Activated T-helper 1 cell treated with anti-CD3 and anti-CD28 coated beads, Interleukin-12 subunit alpha, Interleukin-12 subunit beta, Interleukin-2, Interleukin-4 antibody, amounts not matched to agents 30 ng/mL and 10 ng/mL and 1 ng/mL, durations not matched to agents 14 hours and 24 hours and 36 hours (primary cell): Measurements from ENCODE around the gene CLSTN2. TPM values are rescaled to one million over a fixed set of nuclear protein-coding genes. Genes with fewer than 3 reads are reported as not detected.

Experiments
- DNase-seq: peaks from one replicate; pipeline ENCODE4 v3.0.0; 2021; ENCODE audit warnings: low spot score
- H3K27ac Mint-ChIP-seq: one replicate; pipeline ENCODE4 v1.8.0; 2021; ENCODE audit warnings: mild to moderate bottlenecking, mixed read lengths
- H3K27me3 Mint-ChIP-seq: one replicate; pipeline ENCODE4 v1.8.0; 2022; ENCODE audit warnings: mild to moderate bottlenecking, moderate library complexity, mixed read lengths; ENCODE audit not compliant: insufficient read depth
- H3K36me3 Mint-ChIP-seq: one replicate; pipeline ENCODE4 v1.8.0; 2021; ENCODE audit warnings: low read depth, mixed read lengths
- H3K4me1 Mint-ChIP-seq: one replicate; pipeline ENCODE4 v1.8.0; 2021; ENCODE audit warnings: low read depth, mixed read lengths
- H3K4me3 Mint-ChIP-seq: one replicate; pipeline ENCODE4 v1.8.0; 2021; ENCODE audit warnings: mild to moderate bottlenecking, moderate library complexity, mixed read lengths
- H3K9me3 Mint-ChIP-seq: one replicate; pipeline ENCODE4 v1.8.0; 2021; ENCODE audit warnings: mixed read lengths
- intact Hi-C: fragments of 100-400 bp; cut with micrococcal nuclease; formaldehyde crosslinking; loops from one replicate; pipeline ENCODE4 v1.15.1; 2024
- total RNA-seq: library from RNA; stranded (reverse); gene quantifications from 2 replicates; pipeline ENCODE4 v1.2.3, GENCODE V29; 2022

CLSTN2 gene
- total RNA-seq, 1 donor from 2014 or later = not detected

GRCh38 chr3:140456974-140457373, 522.0 kb downstream of the CLSTN2 start:
- Mint-ChIP-seq H3K27ac (no peak overlapping the region), H3K9me3 (no peaks in the 10 kb centered on the region), H3K27me3 (no peaks in the 10 kb centered on the region), H3K4me3 (no peak overlapping the region), H3K36me3 (no peaks in the 10 kb centered on the region), H3K4me1 (no peaks in the 10 kb centered on the region)
- intact Hi-C loops = no loop called here
- no peak for DNase-seq

GRCh38 chr3:140459462-140459861, 524.5 kb downstream of the CLSTN2 start:
- Mint-ChIP-seq H3K27ac (no peak overlapping the region), H3K4me1 (no peaks in the 10 kb centered on the region)

GRCh38 chr3:140461250-140461649, 526.3 kb downstream of the CLSTN2 start:
- intact Hi-C loops = no loop called here
- peaks cover 1% of the 10 kb centered on the region for H3K27me3 Mint-ChIP-seq
- H3K4me3 Mint-ChIP-seq = no peak overlapping the region
- H3K9me3 Mint-ChIP-seq = no peaks in the 10 kb centered on the region
- no peak for DNase-seq
- no peaks in the 10 kb centered on the region for H3K4me1 Mint-ChIP-seq
- H3K36me3 Mint-ChIP-seq = no peaks in the 10 kb centered on the region
- H3K27ac Mint-ChIP-seq = no peak overlapping the region

More at GRCh38 chr3:140459462-140459861, 524.5 kb downstream of the CLSTN2 start:
- H3K4me3 Mint-ChIP-seq = no peak overlapping the region
- intact Hi-C loops = no loop called here
- DNase-seq = no peak
- H3K9me3 Mint-ChIP-seq = no peaks in the 10 kb centered on the region
- peaks cover 1% of the 10 kb centered on the region for H3K27me3 Mint-ChIP-seq
- no peaks in the 10 kb centered on the region for H3K36me3 Mint-ChIP-seq

- Mint-ChIP-seq H3K4me3 (no peak overlapping the region), H3K27me3 (peaks cover 7% of the 10 kb centered on the region), H3K9me3 (no peaks in the 10 kb centered on the region), H3K36me3 (no peaks in the 10 kb centered on the region), H3K27ac (no peak overlapping the region), H3K4me1 (no peaks in the 10 kb centered on the region)
- intact Hi-C loops = no loop called here
- no peak for DNase-seq
Observed at GRCh38 chr3:140463355-140463754, 528.4 kb downstream of the CLSTN2 start.

GRCh38 chr3:140465988-140466387, 531.0 kb downstream of the CLSTN2 start:
- intact Hi-C loops = no loop called here
- H3K4me1 Mint-ChIP-seq = no peaks in the 10 kb centered on the region
- no peaks in the 10 kb centered on the region for H3K9me3 Mint-ChIP-seq
- no peaks in the 10 kb centered on the region for H3K36me3 Mint-ChIP-seq
- no peak for DNase-seq
- no peak overlapping the region for H3K4me3 Mint-ChIP-seq
- peaks cover 7% of the 10 kb centered on the region for H3K27me3 Mint-ChIP-seq
- H3K27ac Mint-ChIP-seq = no peak overlapping the region

- H3K9me3 Mint-ChIP-seq = no peaks in the 10 kb centered on the region
- H3K27me3 Mint-ChIP-seq = peaks cover 7% of the 10 kb centered on the region
- H3K27ac Mint-ChIP-seq = no peak overlapping the region
- no peaks in the 10 kb centered on the region for H3K4me1 Mint-ChIP-seq
- no peak overlapping the region for H3K4me3 Mint-ChIP-seq
- intact Hi-C loops = no loop called here
- no peak for DNase-seq
- H3K36me3 Mint-ChIP-seq = no peaks in the 10 kb centered on the region
Observed at GRCh38 chr3:140466535-140466934, 531.5 kb downstream of the CLSTN2 start.

GRCh38 chr3:140467104-140467577, 532.2 kb downstream of the CLSTN2 start:
- intact Hi-C loops = no loop called here
- Mint-ChIP-seq H3K9me3 (no peaks in the 10 kb centered on the region), H3K27me3 (peaks cover 7% of the 10 kb centered on the region), H3K27ac (no peak overlapping the region), H3K36me3 (no peaks in the 10 kb centered on the region), H3K4me1 (no peaks in the 10 kb centered on the region), H3K4me3 (no peak overlapping the region)
- DNase-seq = no peak

- Mint-ChIP-seq H3K4me1 (no peaks in the 10 kb centered on the region), H3K4me3 (no peak overlapping the region), H3K36me3 (no peaks in the 10 kb centered on the region), H3K9me3 (no peaks in the 10 kb centered on the region), H3K27me3 (peaks cover 6% of the 10 kb centered on the region), H3K27ac (no peak overlapping the region)
- intact Hi-C loops = no loop called here
- DNase-seq = no peak
Observed at GRCh38 chr3:140467796-140468315, 532.9 kb downstream of the CLSTN2 start.

- no peak for DNase-seq
- no peaks in the 10 kb centered on the region for H3K4me1 Mint-ChIP-seq
- no peaks in the 10 kb centered on the region for H3K36me3 Mint-ChIP-seq
- H3K27me3 Mint-ChIP-seq = peaks cover 6% of the 10 kb centered on the region
- H3K27ac Mint-ChIP-seq = no peak overlapping the region
- H3K4me3 Mint-ChIP-seq = no peak overlapping the region
- H3K9me3 Mint-ChIP-seq = no peaks in the 10 kb centered on the region
- intact Hi-C loops = no loop called here
Observed at GRCh38 chr3:140468407-140468806, 533.4 kb downstream of the CLSTN2 start.

- no peaks in the 10 kb centered on the region for H3K9me3 Mint-ChIP-seq
- no peak for DNase-seq
- H3K36me3 Mint-ChIP-seq = no peaks in the 10 kb centered on the region
- no peaks in the 10 kb centered on the region for H3K4me1 Mint-ChIP-seq
- peaks cover 6% of the 10 kb centered on the region for H3K27me3 Mint-ChIP-seq
- no peak overlapping the region for H3K27ac Mint-ChIP-seq
- no peak overlapping the region for H3K4me3 Mint-ChIP-seq
- intact Hi-C loops = no loop called here
Observed at GRCh38 chr3:140469491-140469890, 534.5 kb downstream of the CLSTN2 start.

- DNase-seq = no peak
- intact Hi-C loops = no loop called here
- no peaks in the 10 kb centered on the region for H3K36me3 Mint-ChIP-seq
- no peak overlapping the region for H3K27ac Mint-ChIP-seq
- no peaks in the 10 kb centered on the region for H3K9me3 Mint-ChIP-seq
- peaks cover 6% of the 10 kb centered on the region for H3K27me3 Mint-ChIP-seq
- no peak overlapping the region for H3K4me3 Mint-ChIP-seq
- no peaks in the 10 kb centered on the region for H3K4me1 Mint-ChIP-seq
Observed at GRCh38 chr3:140470211-140470610, 535.2 kb downstream of the CLSTN2 start.

GRCh38 chr3:140470962-140471361, 536.0 kb downstream of the CLSTN2 start:
- Mint-ChIP-seq H3K4me1 (no peaks in the 10 kb centered on the region), H3K27me3 (peaks cover 6% of the 10 kb centered on the region), H3K36me3 (no peaks in the 10 kb centered on the region), H3K4me3 (no peak overlapping the region), H3K9me3 (no peaks in the 10 kb centered on the region), H3K27ac (no peak overlapping the region)
- no peak for DNase-seq
- intact Hi-C loops = no loop called here

- Mint-ChIP-seq H3K4me3 (no peak overlapping the region), H3K27me3 (peaks cover 2% of the 10 kb centered on the region), H3K36me3 (no peaks in the 10 kb centered on the region), H3K4me1 (no peaks in the 10 kb centered on the region), H3K27ac (no peak overlapping the region), H3K9me3 (no peaks in the 10 kb centered on the region)
- intact Hi-C loops = no loop called here
- no peak for DNase-seq
Observed at GRCh38 chr3:140472306-140473020, 537.5 kb downstream of the CLSTN2 start.
